ELR (cell line): ENCODE data around the gene KRT83.

Experiments
- DNase-seq: peaks from one replicate; pipeline ENCODE4 v3.0.0-alpha.2; 2015; ENCODE audit warnings: low read depth

KRT83 gene

GRCh38 chr12:52332381-52332780 is 11.2 kb upstream of the KRT83 start:
- no peak for DNase-seq

- DNase-seq = no peak
Observed at GRCh38 chr12:52331833-52332232, 10.6 kb upstream of the KRT83 start.

- DNase-seq = no peak
Observed at GRCh38 chr12:52331039-52331438, 9.8 kb upstream of the KRT83 start.

- DNase-seq = no peak
Observed at GRCh38 chr12:52327830-52328500, 6.8 kb upstream of the KRT83 start.

GRCh38 chr12:52327052-52327829 is 6.0 kb upstream of the KRT83 start:
- peak; percentile 95 for DNase-seq

- no peak for DNase-seq
Observed at GRCh38 chr12:52324153-52324444, 2.9 kb upstream of the KRT83 start.

GRCh38 chr12:52323416-52324152 is 2.4 kb upstream of the KRT83 start:
- no peak for DNase-seq

GRCh38 chr12:52323001-52323400 is 1.8 kb upstream of the KRT83 start:
- DNase-seq = no peak

- no peak for DNase-seq
Observed at GRCh38 chr12:52322069-52322468, 871 bp upstream of the KRT83 start.

GRCh38 chr12:52321418-52321817 is 220 bp upstream of the KRT83 start:
- DNase-seq = no peak

GRCh38 chr12:52319097-52319496 is 2.1 kb downstream of the KRT83 start:
- no peak for DNase-seq

GRCh38 chr12:52318241-52318990 is 2.8 kb downstream of the KRT83 start:
- no peak for DNase-seq

- DNase-seq = no peak
Observed at GRCh38 chr12:52317468-52318052, 3.6 kb downstream of the KRT83 start.

- no peak for DNase-seq
Observed at GRCh38 chr12:52316701-52317100, 4.5 kb downstream of the KRT83 start.

- no peak for DNase-seq
Observed at GRCh38 chr12:52316290-52316689, 4.9 kb downstream of the KRT83 start.

- peak; percentile 33 for DNase-seq
Observed at GRCh38 chr12:52315721-52316120, 5.5 kb downstream of the KRT83 start.

GRCh38 chr12:52314511-52314910 is 6.7 kb downstream of the KRT83 start:
- DNase-seq = no peak

- no peak for DNase-seq
Observed at GRCh38 chr12:52313926-52314325, 7.3 kb downstream of the KRT83 start.

- DNase-seq = no peak
Observed at GRCh38 chr12:52313461-52313860, 7.7 kb downstream of the KRT83 start.

GRCh38 chr12:52312086-52312485 is 9.1 kb downstream of the KRT83 start:
- no peak for DNase-seq

GRCh38 chr12:52311285-52311648 is 9.9 kb downstream of the KRT83 start:
- no peak for DNase-seq

- DNase-seq = peak; percentile 68
Observed at GRCh38 chr12:52310622-52311284, 10.4 kb downstream of the KRT83 start.
